ENCODE data around the gene GNAZ. TPM values are rescaled to one million over a fixed set of nuclear protein-coding genes. Genes with fewer than 3 reads are reported as not detected.

GNAZ gene
- total RNA-seq, 1 experiment from 2014 or later = 11.1 TPM

- no peak for TF ChIP-seq EZH2 (IDR thresholded peaks at IDR 0.05)
- TF ChIP-seq EGR1 (IDR thresholded peaks at IDR 0.05; ENCODE audit: low read depth) = no peak
- TF ChIP-seq SP1 (IDR thresholded peaks at IDR 0.05; ENCODE audit: low read depth) = no peak
- no peak for TF ChIP-seq REST (IDR thresholded peaks at IDR 0.05; ENCODE audit: low read depth)
- TF ChIP-seq, protein P1, sequence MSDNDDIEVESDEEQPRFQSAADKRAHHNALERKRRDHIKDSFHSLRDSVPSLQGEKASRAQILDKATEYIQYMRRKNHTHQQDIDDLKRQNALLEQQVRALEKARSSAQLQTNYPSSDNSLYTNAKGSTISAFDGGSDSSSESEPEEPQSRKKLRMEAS (IDR thresholded peaks at IDR 0.05) = no peak
- TF ChIP-seq SRF (IDR thresholded peaks at IDR 0.05; ENCODE audit: low read depth) = no peak
- TF ChIP-seq, protein P2, sequence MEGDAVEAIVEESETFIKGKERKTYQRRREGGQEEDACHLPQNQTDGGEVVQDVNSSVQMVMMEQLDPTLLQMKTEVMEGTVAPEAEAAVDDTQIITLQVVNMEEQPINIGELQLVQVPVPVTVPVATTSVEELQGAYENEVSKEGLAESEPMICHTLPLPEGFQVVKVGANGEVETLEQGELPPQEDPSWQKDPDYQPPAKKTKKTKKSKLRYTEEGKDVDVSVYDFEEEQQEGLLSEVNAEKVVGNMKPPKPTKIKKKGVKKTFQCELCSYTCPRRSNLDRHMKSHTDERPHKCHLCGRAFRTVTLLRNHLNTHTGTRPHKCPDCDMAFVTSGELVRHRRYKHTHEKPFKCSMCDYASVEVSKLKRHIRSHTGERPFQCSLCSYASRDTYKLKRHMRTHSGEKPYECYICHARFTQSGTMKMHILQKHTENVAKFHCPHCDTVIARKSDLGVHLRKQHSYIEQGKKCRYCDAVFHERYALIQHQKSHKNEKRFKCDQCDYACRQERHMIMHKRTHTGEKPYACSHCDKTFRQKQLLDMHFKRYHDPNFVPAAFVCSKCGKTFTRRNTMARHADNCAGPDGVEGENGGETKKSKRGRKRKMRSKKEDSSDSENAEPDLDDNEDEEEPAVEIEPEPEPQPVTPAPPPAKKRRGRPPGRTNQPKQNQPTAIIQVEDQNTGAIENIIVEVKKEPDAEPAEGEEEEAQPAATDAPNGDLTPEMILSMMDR (IDR thresholded peaks at IDR 0.05 in 2 of 3, conservative IDR thresholded peaks at IDR 0.05 in 1 of 3; ENCODE audit: borderline replicate concordance in 1 of 3, insufficient read depth in 1 of 3, low read depth in 2 of 3, low read length in 2 of 3) = no peak
These were observed 40.6 kb upstream of the GNAZ start (continued) for GRCh38 chr22:23029521-23030228.

- Histone ChIP-seq H4K20me1 (ENCODE audit: insufficient read depth) (no peaks in the 10 kb centered on the region), H3K27me3 (ENCODE audit: insufficient read depth, low read length) (no peaks in the 10 kb centered on the region), H3K9me2 (ENCODE audit: insufficient read depth) (no peaks in the 10 kb centered on the region), H3K79me2 (ENCODE audit: insufficient read depth, low read length) (no peaks in the 10 kb centered on the region), H3K36me3 (ENCODE audit: control insufficient read depth in 1 of 2, insufficient read depth in 2 of 2, low read length in 2 of 2) (no peaks in the 10 kb centered on the region), H3K9ac (ENCODE audit: low read length) (no peak overlapping the region), H2AFZ (ENCODE audit: low read depth, low read length, poor library complexity, severe bottlenecking) (no peak overlapping the region), H3K27ac (ENCODE audit: low read depth, low read length) (no peak overlapping the region), H3K4me3 (replicated peaks in 1 of 2; ENCODE audit: low read depth in 1 of 2, low read length in 2 of 2) (no peak overlapping the region), H3K4me1 (ENCODE audit: control insufficient read depth in 1 of 2, insufficient read depth in 2 of 2, low read length in 2 of 2) (no peaks in the 10 kb centered on the region), H3K4me2 (ENCODE audit: low read length) (no peak overlapping the region), H3K9me3 (ENCODE audit: control insufficient read depth in 1 of 2, insufficient read depth in 1 of 2, low read depth in 1 of 2, low read length in 2 of 2) (no peaks in the 10 kb centered on the region)
- ChIA-PET RAD21 (ENCODE audit: low non-redundant PET in 1 of 2, low total read pairs in 2 of 2, uncharacterized antibody in 2 of 2, unreplicated experiment in 2 of 2) (no interaction called here), POLR2A (no interaction called here), CTCF (no interaction called here)
- DNase-seq (ENCODE audit: low read depth, low spot score) (no peak), ATAC-seq (no peak)
- intact Hi-C loops (cut with micrococcal nuclease) = no loop called here
- no TSS peak for BruUV-seq (replicated peaks)
- TF ChIP-seq ELF1 (IDR thresholded peaks at IDR 0.05; ENCODE audit: borderline replicate concordance, low read depth) = no peak
- TF ChIP-seq REST (IDR thresholded peaks at IDR 0.05; ENCODE audit: low read depth) = no peak
- no peak for TF ChIP-seq EZH2 (IDR thresholded peaks at IDR 0.05)
- TF ChIP-seq EGR1 (IDR thresholded peaks at IDR 0.05; ENCODE audit: low read depth) = no peak
- TF ChIP-seq YY1 (IDR thresholded peaks at IDR 0.05; ENCODE audit: extremely low read depth, insufficient replicate concordance, low read depth, low read length) = no peak
- no peak for TF ChIP-seq JUND (IDR thresholded peaks at IDR 0.05)
- TF ChIP-seq SRF (IDR thresholded peaks at IDR 0.05; ENCODE audit: low read depth) = no peak
- TF ChIP-seq, protein P3, sequence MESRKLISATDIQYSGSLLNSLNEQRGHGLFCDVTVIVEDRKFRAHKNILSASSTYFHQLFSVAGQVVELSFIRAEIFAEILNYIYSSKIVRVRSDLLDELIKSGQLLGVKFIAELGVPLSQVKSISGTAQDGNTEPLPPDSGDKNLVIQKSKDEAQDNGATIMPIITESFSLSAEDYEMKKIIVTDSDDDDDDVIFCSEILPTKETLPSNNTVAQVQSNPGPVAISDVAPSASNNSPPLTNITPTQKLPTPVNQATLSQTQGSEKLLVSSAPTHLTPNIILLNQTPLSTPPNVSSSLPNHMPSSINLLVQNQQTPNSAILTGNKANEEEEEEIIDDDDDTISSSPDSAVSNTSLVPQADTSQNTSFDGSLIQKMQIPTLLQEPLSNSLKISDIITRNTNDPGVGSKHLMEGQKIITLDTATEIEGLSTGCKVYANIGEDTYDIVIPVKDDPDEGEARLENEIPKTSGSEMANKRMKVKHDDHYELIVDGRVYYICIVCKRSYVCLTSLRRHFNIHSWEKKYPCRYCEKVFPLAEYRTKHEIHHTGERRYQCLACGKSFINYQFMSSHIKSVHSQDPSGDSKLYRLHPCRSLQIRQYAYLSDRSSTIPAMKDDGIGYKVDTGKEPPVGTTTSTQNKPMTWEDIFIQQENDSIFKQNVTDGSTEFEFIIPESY (IDR thresholded peaks at IDR 0.05; ENCODE audit: extremely low read depth, insufficient replicate concordance, low read length) = no peak
These were observed 38.9 kb upstream of the GNAZ start for GRCh38 chr22:23031381-23031780.

Data from HCT116 (cell line).